Stimulated activated CD4-positive, alpha-beta T cell treated with anti-CD3 and anti-CD28 coated beads, Interleukin-2, amount 100 ng/mL, for 48 hours (primary cell): Measurements from ENCODE around the gene SDCCAG8.

Source experiments
- DNase-seq, 2 donors: peaks; one replicate each; pipeline ENCODE4 v3.0.0-alpha.2; 2020

Gene SDCCAG8

DNA sequence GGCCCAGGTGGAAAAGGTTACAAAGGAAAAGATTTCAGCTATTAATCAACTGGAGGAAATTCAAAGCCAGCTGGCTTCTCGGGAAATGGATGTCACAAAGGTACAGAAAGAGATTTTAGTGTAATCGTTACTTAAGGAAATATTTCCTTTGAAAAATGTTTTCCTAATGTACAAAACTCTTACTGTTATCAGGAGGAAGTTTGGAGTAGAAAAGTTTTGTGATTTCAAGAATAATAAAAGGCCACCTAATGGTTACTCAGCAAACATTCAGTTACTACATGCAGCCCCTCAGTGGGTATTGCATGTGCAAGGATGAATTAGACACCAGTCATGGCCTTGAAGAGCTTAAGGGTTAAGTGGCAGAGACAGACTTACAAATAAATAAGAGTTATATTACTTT, 85.2 kb downstream of the SDCCAG8 start:
- no peak for DNase-seq

DNA sequence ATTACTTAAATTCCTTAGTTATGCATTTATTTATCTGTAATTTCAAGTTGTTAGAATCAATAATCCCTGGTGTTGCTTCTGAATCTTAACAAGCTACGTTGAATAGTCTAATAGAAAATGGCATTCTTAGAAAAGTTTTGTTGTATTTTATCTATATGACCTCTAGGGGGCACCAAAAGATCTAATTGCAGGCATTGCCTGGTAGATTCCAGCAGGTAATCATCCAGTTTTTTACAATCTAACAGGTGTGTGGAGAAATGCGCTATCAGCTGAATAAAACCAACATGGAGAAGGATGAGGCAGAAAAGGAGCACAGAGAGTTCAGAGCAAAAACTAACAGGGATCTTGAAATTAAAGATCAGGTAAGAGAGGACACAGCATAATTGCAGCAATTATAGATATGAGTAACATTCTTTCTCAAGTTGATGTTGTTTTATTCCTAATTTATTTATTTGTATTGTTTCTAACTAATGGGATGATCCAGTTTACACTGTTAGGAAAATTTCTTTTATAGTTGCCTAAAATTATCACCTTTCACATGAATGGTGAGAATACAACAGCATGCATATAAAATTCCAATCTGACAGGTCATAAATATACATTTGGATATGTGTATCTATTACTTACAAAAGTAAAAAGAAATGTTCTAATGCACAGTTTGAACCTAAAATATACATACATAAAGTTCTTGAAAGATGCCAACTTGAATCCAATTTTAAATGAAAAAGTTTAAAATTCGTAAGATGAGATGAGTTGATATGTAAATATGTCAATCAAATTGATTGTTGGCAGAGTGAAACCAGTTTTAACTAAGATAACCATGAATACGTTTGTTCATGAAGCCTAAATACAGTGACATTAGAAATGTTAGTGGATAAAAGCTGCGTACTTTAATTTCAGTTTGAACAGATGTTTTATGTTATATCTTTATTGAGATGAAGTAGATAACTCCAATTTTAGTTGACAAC, 88.4 kb downstream of the SDCCAG8 start:
- no peak for DNase-seq

DNA sequence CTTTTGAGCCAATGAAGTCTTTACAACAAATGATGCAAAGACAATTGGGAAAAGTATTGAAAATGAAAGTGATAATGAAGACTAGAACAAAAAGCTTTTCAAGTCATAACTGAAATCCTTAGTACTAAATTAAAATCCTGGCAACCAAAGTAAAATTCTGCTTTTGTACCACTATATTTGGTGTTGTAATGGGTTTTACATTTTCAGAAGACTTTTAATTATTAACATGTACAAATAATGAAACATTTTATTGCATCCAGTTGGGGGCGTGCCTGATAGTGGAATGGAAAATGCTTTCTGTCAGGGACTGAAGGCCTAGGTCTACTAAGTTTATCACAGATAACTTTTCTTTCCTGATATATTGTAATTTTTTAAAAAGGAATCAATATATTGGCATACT, 89.4 kb downstream of the SDCCAG8 start:
- no peak for DNase-seq

DNA sequence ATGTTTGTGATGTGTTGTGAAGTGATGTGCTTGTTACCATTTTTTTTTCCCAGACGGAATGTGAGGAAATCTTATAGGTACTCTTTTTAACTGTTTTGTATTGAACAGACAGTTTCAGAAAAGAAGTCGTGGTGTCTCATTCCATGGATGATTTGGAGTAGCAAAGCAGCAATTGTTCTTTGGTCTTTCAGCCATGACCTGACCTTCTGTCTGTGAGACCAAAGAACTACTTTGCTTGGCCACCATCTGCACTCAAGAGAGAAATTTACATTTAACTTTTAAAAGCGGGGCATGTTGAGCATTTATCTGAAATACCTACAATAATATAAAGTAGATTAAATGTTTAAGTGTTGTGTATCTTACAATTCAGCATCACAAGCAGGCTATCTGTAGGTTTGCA, 90.2 kb downstream of the SDCCAG8 start:
- no peak for DNase-seq

DNA sequence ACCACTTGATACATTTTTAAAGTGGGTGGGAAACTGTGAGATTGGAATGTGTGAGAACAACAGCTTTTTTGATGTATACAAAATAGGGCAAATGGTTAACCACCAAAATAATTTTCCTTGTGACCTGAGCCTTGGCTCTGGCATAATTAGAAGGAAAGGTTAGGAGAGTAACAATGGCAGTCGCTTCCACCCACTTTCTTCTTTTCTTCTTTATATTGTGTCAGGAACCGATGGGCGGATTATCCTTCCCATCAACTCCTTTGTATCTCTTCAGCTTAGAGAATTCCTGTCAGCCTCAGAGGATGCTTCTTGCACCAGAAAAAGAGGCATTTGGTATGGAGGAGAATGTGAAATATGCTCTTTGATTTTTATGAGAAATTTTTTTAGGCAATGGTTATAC, 90.6 kb downstream of the SDCCAG8 start:
- DNase-seq = no peak

DNA sequence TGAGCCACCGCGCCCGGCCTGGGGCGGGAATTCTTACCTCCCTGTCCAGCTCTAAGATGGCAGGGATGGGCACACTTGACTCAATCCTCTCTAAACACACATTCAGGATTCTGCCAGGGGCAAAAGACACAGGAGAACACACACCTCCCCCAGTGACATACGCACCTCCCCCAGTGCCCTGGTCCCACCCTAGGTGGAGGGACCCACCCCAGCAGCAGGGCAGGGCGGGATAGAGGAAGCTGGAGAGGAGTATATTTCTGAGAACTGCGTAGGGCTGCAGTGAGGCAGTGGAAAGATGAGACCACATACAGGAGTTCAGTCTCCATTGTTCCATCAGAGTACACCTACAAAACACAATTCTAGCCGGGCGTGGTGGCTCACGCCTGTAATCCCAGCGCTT, 92.5 kb downstream of the SDCCAG8 start:
- DNase-seq = no peak

DNA sequence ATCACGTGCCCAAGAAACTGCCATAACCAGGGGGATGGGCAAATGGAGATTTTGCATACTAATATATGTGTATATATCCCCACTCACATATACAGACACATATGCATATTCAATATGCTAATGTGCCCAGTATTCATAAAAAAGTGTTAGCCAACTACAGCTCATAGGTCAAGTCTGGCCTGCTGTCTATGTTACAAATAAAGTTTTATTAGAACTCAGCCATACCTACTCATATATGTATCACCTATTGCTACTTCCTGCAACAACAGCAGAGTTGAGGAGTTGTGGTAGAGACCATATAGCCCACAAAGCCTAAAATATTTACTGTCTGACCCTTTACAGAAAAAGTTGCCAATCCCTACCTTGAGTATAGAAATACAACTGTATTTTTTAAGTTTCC, 93.3 kb downstream of the SDCCAG8 start:
- DNase-seq = no peak

DNA sequence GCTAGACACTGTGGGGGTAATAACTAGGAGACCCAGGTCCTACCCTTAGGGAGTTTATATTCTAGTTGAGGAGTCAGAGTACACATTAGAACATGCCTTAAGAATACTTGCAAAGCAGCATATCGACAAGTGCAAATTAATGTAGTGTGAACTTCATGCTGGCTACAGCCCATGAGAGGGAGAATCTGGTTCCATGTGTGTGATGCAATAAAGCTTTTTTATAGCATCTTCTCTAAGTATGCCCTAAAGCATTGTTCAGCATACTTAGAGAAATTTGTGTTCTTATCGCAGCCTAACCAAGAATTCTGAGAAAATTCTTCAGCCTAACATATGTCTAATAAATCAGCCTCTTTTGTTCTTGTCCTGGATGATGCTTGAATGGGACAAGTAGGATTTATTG, 95.5 kb downstream of the SDCCAG8 start:
- no peak for DNase-seq

DNA sequence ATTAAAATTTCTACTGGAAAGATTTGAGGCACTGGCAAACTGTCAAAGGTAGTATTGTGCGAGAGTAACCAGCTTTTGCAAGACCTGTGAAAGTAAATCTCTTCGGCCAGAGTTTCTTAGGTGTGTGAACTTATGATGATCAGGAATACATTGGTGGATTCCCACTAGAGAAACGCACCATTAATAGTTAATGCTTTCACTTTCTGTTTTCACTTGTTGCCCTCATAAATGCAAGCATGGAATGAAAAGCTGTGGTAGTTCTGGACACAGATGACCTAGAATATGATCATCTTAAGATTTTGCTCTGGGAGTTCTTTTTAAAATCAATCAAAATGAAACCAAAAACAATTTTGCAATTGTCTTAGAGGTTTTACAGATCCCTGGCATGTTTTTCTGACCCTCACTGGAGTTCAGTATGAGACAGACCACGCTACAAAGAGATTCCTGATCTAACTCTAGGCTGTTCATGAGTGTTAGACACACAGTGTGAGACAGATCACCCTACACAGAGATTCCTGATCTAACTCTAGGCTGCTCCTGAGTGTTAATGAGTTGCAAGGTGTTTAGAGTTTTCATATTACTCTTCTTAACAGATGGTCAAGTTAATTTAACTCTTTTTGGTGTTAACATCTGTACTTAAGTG, 98.8 kb downstream of the SDCCAG8 start:
- no peak for DNase-seq

DNA sequence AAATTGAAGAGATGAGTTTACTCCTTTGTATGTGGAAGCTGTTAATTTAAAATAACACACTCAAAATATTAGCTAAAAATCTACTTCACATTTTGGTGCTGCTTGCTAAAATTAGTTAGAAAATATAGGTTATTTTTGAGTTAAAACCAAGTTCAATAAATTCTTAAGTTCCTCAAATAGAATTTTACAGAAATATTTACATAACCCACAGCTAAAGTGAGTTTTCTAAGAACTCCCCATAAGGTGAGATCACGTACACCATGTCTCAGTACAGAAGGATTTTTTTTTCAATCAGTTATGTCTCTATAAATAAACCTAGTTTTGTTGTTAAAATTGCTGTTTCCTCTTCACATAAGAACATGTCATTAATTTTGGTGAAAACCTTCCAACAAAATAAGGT, 108.0 kb downstream of the SDCCAG8 start:
- no peak for DNase-seq

DNA sequence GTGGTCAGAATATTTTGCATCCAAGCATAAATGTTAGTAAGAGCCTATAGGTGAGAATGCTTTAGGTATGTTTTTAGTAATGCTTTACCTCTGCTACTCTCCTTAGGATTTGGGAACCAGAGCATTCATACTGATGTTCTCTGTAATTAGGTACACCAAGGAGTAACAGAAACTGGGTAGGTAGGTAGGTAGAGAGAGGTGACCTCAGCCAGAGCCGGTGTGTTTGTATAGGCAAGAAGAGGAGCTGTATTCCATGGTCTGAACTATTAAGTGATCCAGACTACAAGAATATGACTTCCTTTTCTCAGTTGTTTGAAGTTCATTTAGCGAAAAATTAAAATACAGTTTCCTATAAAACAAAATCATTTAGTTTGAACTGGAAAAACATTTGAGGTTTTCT, 108.5 kb downstream of the SDCCAG8 start:
- DNase-seq = no peak

DNA sequence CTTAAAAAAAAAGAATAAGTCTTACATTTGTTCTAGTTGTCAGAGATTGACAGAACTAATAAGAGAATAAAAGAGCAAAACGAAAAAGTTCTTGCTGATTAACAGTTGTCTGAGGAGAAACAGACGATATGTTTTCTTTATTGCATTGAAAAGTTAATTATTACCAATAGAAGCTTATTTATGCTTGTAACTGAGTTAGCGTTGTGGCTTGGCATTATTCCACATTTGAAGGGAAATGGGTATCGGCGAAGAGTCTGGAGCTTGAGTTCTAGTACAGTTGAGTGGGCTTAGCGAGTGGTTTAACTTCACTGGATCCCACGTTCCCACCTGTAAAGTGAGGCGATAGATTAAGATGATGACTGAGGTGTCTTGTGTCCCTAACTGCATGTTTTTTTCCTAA, 109.0 kb downstream of the SDCCAG8 start:
- DNase-seq = no peak

DNA sequence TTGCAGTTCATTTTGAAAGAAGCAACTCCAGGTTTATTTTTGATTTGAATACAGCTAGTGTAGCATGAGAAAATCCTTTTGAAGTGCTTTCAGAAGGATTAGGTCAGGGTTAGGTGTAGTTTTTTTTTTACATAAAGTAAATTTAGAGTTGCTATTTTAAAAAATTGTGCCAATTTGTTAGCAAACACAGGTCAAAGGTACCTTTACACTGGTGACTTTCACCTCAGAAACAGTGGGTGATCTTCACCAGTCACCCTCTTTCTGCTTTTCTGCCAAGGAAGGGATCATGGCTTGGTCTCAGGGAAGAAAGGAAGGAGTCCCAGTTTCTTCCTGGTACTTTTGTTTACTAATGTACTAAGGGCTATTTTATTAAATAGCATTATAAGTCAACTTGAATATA, 111.5 kb downstream of the SDCCAG8 start:
- DNase-seq = no peak

DNA sequence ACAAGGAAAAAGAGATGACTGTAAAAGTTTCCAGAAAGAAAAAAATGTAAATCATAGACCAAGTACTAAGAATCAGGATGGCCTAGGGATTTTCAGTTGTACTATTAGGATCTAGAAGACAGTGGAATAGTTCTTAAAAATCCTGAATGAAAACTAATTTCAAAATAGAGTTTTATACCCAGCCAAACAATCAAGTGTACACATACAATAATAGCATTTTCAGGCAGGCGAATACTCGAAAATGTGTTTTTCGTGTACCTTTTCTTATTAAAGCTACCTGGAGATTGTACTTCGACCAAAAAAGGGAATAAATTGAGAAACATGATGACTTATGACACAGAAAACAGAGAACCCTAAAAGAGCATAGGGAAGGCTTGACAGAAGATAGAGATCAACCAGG, 118.6 kb downstream of the SDCCAG8 start:
- no peak for DNase-seq

DNA sequence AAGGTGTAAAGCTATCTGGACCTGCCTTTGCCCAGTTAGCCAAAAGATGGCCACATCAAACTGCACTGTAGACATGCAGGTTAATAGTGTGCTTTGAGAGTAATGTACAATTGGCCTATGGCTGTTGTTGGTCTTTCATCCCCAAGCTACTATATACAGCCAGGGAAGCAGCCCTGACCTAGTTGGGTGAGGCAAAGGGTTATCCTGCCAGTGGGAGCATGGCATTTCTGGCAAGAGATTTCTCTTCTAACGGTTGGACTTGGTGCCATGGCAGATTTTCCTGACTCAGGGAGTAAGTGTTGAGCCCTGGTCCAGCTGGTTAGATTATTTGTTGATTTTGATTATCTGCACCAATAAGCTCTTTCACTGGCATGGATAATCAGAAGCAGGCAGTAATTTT, 119.8 kb downstream of the SDCCAG8 start:
- no peak for DNase-seq

DNA sequence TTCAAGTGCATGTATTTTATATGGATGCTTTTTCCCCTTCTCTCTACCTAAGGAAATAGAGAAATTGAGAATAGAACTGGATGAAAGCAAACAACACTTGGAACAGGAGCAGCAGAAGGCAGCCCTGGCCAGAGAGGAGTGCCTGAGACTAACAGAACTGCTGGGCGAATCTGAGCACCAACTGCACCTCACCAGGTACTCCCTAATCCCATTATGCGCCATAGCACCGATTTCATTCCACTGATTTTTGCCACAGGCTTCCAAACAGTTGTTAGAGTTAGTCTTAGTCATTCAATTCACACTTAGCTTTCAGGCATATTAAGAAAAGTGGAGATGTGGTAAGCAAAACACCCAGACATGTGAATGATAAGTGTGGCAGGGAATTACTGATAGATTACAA, 122.8 kb downstream of the SDCCAG8 start:
- no peak for DNase-seq

DNA sequence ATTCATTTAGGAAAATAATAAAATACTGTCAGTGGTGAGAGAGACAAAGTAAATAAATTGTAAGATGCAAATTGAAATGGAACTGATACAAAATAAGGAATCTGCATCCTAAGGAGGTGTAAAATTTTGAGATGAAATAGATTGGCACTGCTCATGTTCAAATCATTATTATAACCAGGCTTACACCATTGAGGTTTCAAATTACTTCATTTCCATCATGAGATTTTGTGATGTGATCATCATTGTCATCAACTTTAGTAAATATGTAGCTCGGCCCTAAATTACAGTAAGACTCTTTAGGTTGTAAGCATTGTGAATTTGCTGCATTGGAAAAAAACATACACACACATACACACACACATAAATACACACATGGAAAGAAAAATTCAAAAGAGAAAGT, 123.4 kb downstream of the SDCCAG8 start:
- DNase-seq = no peak

DNA sequence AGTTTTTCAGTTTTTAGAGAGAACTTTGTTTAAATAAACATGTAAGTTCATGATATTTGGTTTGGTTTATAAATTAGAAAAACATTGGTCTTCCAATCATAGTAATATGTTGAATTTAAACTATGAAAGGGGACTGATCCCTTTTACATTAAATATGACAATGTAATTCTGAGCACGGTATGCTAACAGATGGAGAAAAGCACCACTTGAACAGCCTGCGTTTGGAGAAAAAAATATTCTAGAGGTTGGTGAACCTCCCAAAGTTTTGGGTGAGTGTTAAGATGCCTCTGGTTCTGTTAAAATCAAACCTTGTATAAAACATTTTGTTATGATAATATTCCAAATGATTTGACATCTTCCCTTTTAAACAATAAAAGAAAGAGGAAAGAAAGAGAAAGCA, 123.9 kb downstream of the SDCCAG8 start:
- no peak for DNase-seq

DNA sequence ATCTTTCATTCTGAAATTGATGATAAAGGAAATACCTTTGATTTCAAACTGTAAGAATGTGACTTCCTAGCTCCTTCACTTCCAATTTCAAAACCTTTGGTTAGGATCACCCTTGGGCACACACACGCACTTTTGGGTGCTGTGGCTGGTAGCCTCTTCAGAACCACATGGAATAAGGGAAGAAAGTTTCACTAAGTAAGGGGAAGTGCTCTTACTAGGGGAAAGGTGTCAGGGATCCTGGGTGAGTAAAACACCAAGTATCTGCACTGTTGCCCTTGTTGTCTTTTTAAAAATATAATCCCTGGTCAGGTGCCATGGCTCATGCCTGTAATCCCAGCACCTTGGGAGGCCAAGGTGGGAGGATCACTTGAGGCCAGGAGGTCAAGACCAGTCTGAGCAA, 132.4 kb downstream of the SDCCAG8 start:
- no peak for DNase-seq

DNA sequence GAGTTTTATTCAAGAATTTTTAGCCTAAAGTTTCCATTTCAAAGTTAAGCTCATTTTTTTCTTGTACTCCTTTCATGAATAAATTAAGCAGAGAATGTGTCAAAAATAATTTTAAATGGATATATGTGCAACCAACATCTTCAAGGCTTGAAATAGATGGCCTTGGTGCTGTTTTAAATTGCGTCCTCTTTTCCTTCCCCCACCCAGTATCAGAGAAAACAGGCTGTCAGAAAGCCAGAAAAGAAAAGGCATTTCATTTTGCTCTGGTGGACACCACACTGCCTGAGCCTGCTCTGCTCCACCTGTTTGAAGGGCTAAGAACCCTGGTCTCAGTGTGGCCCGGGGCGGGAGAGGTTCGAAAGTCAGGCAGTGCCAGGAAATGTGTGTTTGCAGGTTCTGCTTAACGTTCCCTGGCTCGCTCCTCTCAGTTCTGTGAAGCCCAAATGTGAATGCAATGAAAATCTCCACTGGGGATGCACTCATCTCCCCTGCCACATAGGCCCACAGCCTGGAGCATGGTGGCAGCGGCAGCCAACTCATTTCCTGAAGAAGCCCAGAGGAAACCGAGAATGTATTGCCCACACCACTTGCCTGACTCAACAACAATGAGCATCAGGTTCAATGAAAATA, 134.4 kb downstream of the SDCCAG8 start:
- DNase-seq = no peak

DNA sequence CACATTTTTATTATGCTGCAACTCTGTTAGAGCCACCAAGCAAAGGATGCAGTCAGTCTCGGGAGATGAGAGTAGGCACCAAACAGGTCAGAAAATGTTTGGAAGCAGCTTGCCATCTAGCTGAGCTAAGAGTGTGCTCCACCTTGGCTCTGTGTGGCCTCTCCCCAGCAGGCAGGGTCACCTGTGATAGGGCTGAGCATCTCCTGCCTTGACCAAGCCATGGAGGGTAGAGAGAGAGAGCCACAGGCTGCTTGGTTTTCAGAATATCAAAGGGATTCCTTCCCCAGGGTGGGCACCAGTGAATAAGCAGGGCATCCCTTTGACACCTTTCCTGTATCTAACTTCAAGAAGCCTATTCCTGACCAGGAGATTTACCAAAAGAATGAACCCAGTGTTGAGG, 135.5 kb downstream of the SDCCAG8 start:
- DNase-seq = no peak

DNA sequence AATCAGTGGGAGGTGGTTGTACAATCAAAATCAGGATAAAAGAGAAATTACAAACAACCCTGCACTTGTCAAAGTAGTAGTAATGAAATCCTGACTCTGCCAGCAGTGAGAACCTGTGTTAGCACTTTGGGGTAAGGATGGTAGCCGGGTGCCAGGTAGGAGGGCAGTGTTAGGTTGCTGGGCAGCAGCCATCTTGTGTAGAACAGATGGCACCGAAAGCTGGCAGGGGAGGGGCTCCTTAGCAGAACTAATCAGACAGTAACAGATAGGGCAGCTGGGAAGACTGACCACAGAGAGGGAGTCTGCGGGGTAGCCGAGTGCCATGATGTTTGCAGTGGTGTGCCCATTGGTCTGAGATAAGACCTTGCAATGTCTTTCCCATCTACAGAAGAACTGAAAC, 137.3 kb downstream of the SDCCAG8 start:
- no peak for DNase-seq

DNA sequence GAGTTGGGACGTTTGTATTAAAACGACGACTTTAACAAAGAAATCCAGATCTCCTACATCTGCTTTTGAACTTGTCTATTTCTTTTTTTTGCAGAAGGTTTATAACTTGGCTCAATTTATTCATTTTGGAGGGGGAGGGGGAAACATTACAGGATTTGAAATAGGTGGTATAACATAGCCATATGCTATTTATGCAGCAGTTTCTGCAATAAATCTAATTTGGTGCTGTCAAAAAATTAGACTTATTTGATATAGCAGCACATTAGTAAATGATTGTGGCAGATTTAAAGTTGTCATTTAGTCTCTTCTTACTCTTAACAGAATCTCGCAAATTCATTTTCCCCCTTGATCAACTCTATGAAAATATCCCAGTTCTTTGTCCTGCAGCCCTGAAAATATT, 138.2 kb downstream of the SDCCAG8 start:
- no peak for DNase-seq
